Fibroblast of skin of back (primary cell): ENCODE results near the gene REG1B.
A peak's percentile ranks its signal among the peaks of the same experiment; 100 is the strongest.
"Not testable (repeated sequence)": the region's sequence is repeated elsewhere in the genome, so short reads cannot be mapped to it uniquely, and the experiment has no call there.

Experiments
- DNase-seq: peaks from one replicate; pipeline ENCODE4 v3.0.0-alpha.2; 2013

REG1B gene

GRCh38 chr2:79084495-79085135 is 3.2 kb downstream of the REG1B start:
- DNase-seq = no peak

DNA sequence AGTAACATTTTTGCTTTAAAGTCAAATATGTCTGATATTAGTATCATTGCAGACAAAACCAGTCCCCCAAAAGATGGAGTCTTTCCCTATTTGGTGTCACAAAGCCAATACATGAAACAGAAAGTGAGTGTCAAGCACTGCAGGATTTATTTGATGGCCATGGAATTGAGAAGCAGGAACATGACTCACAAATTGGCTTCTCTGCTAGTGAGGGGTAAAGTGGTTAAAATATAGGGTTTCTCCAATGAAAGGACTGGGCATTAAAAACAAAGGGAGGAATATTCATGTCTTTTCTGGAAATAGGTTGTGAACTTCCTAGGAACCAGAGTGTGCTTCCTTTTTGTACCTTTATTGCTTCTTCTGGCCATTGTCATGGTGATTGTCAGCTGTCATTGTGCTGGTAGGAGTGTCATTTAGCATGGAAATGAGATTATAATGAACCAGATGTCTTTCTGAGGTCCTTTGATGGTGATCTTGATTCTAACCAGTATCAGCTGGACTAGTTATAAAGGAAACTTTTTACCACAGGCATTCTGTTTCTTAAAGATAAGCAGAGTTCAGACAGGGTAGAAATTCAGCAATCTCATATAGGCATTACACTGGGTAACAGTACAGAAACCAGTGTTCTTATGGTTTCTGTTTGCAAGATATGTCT is 4.1 kb downstream of the REG1B start:
- DNase-seq = no peak

DNA sequence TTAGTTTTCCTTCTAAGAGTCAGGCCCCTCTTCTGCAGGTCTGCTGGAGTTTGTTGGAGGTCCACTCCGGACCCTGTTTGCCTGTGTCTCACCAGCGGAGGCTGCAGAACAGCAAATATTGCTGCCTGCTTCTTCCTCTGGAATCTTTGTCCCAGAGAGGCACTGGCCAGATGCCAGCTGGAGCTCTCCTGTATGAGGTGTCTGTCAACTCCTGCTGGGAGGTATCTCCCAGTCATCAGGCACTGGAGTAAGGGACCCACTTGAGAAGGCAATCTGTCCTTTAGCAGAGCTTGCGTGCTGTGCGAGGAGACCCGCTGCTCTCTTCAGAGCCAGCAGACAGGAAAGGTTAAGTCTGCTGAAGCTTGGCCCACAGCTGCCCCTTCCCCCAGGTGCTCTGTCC is 4.8 kb downstream of the REG1B start:
- no peak for DNase-seq

DNA sequence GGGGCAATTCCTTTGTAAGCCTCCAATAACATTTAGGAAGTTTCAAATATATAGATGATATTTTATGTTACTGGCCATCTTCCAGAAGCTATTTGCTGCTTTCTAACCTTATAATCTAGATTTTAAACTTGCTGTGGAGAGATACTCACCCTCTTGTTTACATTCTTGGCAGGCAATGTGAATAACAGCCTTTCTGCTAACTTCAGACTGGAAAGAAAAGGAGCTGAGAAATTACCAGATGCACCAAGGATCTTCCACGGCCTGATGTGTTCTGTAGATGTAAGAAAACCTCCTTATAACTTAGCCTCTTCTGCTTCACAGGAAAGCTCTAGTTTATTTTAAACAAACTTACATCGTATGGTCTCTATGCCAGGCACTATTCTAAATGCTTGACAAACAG is 16.7 kb downstream of the REG1B start:
- no peak for DNase-seq

GRCh38 chr2:79065201-79065600 is 22.6 kb downstream of the REG1B start:
- DNase-seq = no peak

- DNase-seq = not testable (repeated sequence)
Observed at GRCh38 chr2:79054769-79055168, 33.0 kb downstream of the REG1B start.

GRCh38 chr2:79053486-79053885 is 34.3 kb downstream of the REG1B start:
- not testable (repeated sequence) for DNase-seq

DNA sequence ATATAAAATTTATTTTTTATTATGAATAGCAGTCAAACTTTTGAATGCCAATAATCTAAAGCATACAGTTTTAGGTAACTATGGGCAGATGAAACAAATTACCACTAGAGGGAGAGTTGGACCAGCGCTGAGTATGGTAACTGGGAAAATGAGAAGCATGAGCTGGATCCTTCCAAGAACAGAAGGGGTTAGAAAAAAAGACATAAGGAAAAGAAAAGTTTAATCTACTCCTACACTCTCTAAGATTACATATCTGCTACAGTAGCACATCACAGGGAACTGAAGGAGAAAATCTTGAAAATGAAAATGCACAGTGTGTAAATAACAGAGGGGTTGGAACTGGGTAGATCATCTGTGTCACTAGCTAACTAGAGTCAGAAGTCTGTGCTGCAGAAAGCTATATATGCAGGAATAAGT is 46.8 kb downstream of the REG1B start:
- peak; percentile 0 for DNase-seq

DNA sequence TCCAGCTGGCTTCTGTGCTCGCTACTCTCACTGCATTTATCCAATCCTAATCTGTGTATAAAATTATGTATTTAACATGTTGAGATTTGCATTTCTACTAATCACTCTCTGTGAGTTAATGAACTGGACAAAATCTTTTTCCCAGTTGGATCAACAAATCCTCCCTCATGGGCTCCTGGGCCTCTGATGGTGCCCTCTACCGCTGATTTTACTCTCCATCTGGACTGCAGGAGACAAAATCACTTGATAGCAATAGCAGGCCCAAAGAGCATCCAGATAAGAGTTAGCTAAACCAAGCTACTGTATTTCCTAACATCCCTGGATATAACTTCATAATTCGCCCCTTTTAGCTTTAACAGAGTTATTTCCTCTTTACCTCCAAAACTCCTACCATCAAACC is 47.8 kb downstream of the REG1B start:
- no peak for DNase-seq
